Middle frontal gyrus (tissue), 1 donor: ENCODE measurements around the gene MPLKIP.
"Not testable (repeated sequence)": the region's sequence is repeated elsewhere in the genome, so short reads cannot be mapped to it uniquely, and the experiment has no call there.

Experiments used
- DNase-seq: peaks from one replicate; pipeline ENCODE4 v3.0.0-alpha.2; 2015; ENCODE audit warnings: low spot score; ENCODE audit errors: extremely low spot score

MPLKIP gene

GRCh38 chr7:40134428-40135316 lies at the start of gene MPLKIP, which contains the start of gene SUGCT:
TSS of gene MPLKIP (minus strand) at chr7:40134622. CDS start at chr7:40134567, 55 bp downstream.
TSS of gene SUGCT (plus strand) at chr7:40135005.
- DNase-seq = peak; percentile 84

- no peak for DNase-seq
These were observed 48.0 kb upstream of the MPLKIP start for GRCh38 chr7:40182452-40182851.

DNA sequence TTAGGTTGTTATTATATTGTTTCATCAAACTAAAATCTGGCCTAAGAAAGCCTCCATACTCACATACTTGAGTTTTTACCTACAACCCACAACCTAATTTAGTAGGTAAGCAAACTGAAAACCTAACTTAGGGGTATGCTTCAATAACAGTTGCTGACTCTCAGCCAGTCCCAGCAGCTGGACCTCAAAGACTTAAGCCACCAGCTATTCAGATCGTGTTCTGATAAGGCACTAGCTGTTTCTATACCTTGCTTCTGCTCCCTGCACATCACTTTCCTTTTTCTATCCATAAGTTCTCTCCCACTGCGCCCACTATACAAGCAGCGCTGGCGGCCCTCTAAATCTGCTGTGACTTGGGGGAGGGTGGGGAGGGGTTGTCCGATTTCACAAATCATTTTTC lies 42.6 kb upstream of the MPLKIP start:
- DNase-seq = no peak

- DNase-seq = no peak
These were observed 41.5 kb upstream of the MPLKIP start for GRCh38 chr7:40175725-40176510.

- not testable (repeated sequence) for DNase-seq
These were observed 40.8 kb upstream of the MPLKIP start for GRCh38 chr7:40175256-40175655.

DNA sequence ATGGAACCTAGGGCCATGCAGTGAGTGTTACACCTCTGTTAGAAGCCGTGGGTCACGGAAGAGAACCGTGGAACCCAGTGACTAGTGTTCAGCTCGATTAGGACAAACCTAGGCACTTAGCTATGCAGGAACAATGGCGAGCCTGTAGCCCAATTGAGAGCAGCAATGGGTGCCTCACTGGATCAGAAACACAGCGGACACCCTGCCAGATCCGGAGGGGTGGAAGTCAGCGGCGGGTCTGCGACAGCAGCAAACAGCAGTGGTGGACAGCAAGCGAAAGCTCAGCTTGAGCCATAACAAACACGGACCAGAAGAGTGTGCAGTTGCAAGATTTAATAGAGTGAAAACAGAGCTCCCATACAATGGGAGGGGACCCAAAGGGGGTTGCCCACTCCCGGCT lies 38.7 kb upstream of the MPLKIP start:
- not testable (repeated sequence) for DNase-seq

- not testable (repeated sequence) for DNase-seq
These were observed 33.8 kb upstream of the MPLKIP start for GRCh38 chr7:40168266-40168665.

- DNase-seq = no peak
These were observed 32.9 kb upstream of the MPLKIP start for GRCh38 chr7:40167291-40167690.

GRCh38 chr7:40165216-40165615 lies 30.8 kb upstream of the MPLKIP start:
- no peak for DNase-seq

DNA sequence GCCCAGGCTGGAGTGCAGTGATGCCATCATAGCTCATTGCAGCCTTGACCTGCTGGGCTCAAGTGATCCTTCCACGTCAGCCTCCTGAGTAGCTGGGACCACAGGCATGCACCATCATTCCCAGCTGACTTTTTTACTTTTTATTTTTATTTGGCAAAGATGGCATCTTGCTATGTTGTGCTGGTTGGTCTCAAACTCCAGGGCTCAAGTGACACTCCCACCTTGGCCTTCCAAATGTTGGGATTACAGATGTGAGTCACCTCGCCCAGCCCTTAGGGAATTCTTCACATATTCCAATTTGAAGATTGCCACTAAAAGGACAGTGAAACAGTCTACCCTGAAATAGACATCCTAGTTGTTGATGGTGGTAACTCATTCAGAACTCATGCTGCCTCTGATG lies 28.1 kb upstream of the MPLKIP start:
- no peak for DNase-seq

GRCh38 chr7:40156988-40157387 lies 22.6 kb upstream of the MPLKIP start:
- DNase-seq = no peak

DNA sequence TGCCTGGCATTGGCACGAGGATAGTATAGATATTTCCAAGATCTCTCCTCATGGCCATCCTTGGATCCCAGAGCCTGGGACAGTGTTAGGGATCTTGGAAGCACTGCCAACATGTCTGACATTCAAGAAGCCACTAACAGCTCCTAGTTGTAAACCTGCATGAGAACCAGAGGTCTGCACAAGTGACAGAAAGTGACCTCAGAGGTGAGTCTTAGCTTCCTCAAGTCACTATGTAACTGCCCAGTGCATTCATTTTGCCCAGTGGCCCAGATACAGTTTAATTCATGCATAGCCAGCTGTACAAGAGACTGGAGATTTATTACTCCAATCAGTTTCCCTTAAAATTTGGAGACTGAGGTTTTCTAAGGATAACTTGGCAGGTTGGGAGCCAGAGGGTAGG lies 17.1 kb upstream of the MPLKIP start:
- DNase-seq = no peak

DNA sequence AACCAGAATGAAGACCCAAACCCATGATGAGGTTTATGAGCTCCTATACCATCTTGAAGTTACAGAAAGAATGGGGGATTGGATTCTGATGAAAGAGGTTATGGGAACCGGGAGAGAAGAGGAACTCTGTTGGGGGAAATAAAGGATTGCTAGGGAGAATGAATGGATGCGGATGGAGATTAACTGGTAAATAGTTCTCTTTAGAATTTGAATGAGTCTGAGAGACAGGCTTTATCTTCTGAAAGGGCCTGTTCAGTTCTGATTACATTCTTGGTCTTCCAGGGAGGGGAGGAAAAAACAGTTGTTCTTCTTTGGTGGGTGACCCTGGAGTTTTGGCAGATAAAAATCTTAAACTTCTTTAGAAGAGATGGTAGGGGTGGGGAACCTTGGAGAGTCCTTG lies 14.2 kb upstream of the MPLKIP start:
- DNase-seq = no peak

DNA sequence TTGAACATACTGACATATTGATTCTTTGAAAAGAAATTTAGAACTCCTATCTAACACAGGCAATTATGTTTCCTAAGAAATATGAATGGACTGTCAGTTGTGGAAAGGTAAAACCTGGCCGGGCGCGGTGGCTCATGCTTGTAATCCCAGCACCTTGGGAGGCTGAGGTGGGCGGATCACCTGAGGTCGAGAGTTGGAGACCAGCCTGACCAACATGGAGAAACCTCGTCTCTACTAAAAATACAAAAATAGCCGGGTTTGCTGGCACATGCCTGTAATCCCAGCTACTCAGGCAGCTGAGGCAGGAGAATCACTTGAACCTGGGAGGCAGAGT lies 13.8 kb upstream of the MPLKIP start:
- not testable (repeated sequence) for DNase-seq

GRCh38 chr7:40147371-40148246 lies 13.2 kb upstream of the MPLKIP start:
- DNase-seq = no peak

GRCh38 chr7:40145596-40146130 lies 11.2 kb upstream of the MPLKIP start:
- DNase-seq = not testable (repeated sequence)

DNA sequence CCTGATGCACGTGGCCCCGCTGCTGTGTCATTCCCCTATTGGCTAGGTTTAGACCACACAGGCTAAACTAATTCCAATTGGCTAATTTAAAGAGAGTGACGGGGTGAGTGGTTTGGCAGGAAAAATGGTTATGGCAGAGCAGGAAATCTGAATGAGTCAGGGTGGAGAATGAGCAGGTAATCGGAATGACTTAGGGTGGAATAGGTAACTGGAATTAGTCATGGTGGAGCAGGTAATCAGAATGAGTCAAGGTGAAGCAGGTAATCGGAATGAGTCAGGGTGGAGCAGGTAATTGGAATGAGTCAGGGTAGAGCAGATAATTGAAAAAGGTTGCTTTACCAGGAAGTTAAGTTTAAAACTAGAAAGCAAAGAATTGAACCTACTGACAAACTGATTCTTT lies 7.5 kb upstream of the MPLKIP start:
- DNase-seq = not testable (repeated sequence)

DNA sequence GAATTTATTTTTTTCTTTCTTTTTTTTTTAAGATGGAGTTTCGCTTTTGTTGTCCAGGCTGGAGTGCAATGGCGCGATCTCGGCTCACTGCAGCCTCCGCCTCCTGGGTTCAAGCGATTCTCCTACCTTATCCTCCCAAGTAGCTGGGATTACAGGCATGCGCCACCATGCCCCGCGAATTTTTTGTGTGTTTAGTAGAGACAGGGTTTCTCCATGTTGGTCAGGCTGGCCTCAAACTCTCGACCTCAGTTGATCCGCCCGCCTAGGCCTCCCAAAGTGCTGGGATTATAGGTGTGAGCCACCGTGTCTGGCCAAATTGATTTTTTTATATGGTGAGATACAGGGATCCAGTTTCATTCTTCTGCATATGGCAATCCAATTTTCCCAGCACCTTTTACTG lies 5.5 kb upstream of the MPLKIP start:
- not testable (repeated sequence) for DNase-seq

DNA sequence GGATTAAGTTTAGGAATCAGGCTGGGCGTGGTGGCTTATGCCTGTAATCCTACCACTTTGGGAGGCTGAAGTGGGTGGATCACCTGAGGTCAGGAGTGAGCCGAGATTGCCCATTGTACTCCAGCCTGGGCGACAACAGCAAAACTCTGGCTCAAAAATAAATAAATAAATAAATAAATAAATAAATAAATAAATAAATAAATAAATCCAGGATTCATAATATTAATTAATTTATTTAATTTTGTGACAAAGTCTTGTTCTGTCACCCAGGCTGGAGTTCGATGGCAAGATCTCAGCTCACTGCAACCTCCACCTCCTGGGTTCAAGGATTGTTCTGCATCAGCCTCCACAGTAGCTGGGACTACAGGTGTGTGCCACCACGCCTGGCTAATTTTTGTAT lies 4.6 kb upstream of the MPLKIP start:
- no peak for DNase-seq

DNA sequence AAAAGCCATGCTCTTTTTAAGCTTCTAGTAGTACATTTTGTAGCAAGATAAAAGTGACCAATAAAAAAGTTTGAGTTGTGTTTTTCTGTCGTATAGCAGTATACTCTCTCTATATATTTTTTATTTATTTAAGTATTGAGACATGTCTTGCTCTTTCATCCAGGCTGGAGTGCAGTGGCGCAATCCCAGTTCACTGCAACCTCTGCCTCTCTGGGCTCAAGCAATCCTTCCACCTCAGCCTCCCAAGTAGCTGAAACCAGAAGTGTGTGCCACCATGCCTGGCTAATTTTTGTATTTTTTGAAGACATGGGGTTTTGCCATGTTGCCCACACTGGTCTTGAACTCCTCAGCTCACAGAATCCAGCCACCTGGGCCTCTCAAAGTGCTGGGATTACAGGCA lies 3.1 kb upstream of the MPLKIP start:
- no peak for DNase-seq

DNA sequence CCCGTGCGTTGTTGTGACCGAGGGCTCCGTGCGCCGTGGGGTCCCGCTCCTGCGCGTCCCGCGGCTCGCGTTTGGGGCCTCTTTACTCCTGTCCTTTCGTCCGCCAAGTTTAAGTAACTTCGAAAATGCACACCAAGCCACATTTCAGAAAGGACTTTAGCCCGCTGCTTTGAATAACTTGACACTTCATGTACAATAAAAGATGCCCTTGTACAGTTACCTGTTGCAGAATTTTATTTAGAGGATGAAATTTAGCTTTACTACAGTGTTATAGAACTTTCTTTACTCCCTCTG lies 842 bp upstream of the MPLKIP start:
- no peak for DNase-seq
